Right renal pelvis (tissue), 4 donors: ENCODE results near the gene PFKL. TPM values are rescaled to one million over a fixed set of nuclear protein-coding genes. Genes with fewer than 3 reads are reported as not detected.
"Not testable (repeated sequence)": the region's sequence is repeated elsewhere in the genome, so short reads cannot be mapped to it uniquely, and the experiment has no call there.

Experiments used
- DNase-seq, 4 donors: peaks; one replicate each; pipeline ENCODE4 v3.0.0-alpha.2; 2013; ENCODE audit warnings: low read depth in 4 of 4, low spot score in 3 of 4, missing footprints in 1 of 4
- polyA plus RNA-seq, 4 donors: library from polyadenylated mRNA; unstranded; fragments of 120-200 nt; gene quantifications; one replicate each; pipeline ENCODE4 v1.2.1, GENCODE V29; 2013; ENCODE audit not compliant: insufficient read length in 4 of 4

The PFKL gene
- polyA plus RNA-seq, 4 donors = 119 to 187 (median 126) TPM

DNA sequence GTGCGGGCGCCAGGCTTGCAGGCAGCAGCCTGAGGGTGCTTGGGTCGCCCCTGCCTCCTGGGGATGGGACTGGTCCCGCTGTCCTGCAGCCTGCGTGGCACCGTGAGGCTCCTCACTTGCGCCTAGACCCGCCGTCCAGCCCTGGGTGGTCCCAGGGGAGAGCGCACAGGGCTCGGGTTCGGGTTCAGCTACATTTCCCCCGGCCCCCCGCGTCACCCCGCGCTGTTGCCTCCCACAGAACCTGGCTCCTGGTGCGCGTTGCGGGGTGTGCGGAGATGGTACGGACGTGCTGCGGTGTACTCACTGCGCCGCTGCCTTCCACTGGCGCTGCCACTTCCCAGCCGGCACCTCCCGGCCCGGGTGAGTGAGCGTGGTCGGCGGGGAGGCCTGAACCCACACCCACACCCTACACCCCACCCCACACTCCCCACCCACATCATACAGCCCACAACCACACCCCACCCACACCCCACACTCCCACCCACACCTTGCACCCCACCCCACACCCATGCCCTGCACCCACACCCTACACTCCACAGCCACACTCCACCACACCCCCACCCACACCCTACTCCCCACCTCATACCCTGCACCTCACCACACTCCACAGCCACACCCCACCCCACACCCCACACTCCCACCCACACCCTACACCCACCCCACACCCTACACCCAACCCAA, 6.2 kb upstream of the PFKL start:
- DNase-seq = no peak

DNA sequence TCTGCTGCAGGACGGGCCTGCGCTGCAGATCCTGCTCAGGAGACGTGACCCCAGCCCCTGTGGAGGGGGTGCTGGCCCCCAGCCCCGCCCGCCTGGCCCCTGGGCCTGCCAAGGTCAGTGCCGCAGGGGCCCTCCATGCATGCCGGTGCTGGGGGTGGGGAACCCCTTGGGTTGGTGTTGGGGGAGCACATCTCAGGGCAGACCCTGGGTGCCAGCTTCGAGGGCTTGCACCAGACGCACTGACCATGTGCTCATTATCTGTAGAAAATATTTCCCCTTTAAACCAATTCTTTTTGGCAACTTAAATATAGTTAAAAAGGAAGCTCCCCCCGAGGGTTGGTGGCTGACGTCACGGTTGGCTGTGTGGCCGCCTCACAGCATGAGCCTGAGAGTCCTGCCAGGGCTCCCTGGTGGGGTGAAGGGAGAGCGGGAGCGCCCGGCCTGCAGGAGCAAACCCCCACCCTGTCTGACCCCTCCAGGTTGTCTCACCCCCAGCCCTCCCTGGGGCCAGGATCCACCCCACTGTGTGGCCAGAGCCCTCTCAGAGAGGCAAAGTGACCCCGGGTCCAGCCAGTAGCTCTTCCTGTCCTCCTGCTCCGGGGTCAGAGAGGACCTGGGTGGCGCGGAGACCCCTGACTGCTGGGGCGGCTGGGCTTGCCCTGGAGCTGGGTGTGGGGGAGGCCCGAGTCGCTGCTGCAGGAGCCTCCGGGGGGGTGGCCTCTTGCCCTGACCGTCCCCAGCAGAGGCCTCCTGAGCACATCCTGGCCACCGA, 5.3 kb upstream of the PFKL start:
- no peak for DNase-seq

DNA sequence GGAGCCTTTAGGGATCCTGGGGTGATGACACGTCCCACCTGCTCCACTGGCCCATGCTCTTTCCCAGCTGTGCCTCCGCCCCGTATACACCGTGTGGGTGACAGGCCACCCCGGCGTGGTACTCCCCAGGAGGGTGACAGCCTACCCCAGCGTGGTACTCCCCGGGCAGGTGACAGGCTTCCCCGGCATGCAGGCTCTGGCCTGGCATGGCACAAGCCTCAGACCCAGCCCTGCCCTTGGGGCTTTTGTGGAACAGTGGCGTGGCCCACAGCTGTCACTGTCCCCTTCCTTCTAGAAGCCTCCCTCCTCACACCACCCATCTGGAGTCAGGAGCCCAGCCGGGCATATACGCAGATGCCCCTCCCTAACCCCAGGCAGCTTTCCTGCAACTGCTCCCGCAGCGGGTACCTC, 4.7 kb upstream of the PFKL start:
- DNase-seq = no peak

DNA sequence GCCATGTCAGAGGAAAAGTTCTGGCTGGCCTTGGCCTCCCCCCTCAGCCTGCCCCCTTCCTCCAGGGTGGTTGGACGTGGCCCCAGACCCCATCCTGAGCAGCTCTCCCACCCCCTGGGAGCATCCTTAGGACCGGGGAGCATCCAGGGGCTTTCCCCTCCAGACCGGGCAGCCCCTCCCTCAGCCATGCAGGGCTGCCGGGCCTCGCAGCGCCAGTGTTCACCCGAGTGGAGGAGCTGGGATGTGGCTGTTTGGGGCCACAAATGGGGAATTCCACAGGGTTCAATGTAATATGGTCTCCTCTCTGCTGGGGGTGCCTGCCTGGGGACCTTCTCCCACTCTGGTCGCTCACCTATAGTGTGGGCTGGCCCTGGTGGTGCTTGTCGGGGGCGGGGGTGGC, 4.2 kb upstream of the PFKL start:
- no peak for DNase-seq

DNA sequence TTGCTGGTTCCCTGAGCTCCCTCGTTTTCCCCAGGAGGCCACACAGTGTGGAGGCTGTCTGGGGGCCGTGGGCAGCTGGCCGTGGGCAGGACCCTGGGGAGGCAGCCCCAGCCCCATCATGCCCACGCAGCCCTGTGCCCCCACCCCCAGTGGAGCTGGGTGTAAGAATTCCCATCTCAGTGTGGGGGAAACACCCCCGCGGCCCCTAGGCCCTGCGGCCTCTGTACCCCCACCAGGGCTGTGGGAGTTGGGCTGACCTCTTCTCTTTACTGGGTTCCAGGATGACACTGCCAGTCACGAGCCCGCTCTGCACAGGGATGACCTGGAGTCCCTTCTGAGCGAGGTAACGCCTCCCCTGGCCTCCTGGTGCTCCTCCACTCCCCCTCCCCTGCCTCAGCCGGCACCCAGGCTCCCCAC, 3.7 kb upstream of the PFKL start:
- DNase-seq = no peak

DNA sequence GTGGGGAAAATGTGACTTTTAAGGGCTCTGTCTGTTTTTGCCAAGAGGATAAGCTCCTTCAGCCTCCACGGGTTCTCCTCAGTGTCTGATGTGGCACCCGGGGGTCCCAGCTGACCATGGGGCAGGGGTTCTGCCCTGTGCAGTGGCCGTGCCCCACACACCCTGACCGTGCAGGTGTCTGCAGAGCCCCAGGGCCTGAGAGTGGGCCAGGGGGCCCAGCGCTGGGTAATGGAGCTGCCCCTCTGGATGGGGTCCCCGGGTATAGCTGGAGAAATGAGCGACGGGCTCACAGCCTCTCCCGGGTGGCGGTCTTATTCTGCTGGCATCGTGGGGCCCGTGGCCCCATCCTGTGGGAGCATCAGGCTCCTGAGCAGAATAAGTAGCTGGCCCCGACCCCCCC, 2.9 kb upstream of the PFKL start:
- no peak for DNase-seq

DNA sequence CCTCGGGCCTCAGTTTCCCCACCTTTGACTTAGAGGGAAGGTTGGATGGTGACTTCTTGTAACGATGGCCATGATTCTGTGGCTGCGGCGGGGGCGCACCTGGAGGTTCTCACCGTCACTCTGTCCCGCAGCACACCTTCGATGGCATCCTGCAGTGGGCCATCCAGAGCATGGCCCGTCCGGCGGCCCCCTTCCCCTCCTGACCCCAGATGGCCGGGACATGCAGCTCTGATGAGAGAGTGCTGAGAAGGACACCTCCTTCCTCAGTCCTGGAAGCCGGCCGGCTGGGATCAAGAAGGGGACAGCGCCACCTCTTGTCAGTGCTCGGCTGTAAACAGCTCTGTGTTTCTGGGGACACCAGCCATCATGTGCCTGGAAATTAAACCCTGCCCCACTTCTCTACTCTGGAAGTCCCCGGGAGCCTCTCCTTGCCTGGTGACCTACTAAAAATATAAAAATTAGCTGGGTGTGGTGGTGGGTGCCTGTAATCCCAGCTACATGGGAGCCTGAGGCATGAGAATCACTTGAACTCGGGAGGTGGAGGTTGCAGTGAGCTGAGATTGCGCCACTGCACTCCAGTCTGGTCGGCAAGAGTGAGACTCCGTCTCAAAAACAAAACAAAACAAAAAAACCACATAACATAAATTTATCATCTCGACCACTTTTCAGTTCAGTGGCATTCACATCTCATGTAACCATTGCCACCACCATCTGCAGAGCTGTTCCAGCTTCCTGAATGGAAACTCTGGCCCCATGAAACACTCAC, 2.1 kb upstream of the PFKL start:
- DNase-seq = peak in 3 of 4 donors; percentile 68 to 74 (median 69)

DNA sequence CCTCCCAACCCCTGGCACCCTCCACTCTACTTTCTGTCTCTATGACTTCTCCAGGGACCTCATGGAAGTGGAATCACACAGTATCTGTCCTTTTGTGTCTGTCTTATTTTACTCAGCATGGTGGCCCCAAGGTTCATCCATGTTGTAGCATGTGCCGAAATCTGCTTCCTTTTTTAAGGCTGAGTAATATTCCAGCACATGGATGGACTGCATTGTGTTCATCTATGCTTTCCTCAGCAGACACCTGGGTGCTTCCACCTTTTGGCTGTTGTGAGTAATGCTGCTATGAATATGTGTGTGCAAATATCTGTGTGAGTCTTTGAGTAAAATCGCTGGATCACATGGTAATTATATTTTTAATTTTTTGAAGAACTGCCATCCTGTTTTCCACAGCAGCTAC, 1.6 kb upstream of the PFKL start:
- DNase-seq = no peak

DNA sequence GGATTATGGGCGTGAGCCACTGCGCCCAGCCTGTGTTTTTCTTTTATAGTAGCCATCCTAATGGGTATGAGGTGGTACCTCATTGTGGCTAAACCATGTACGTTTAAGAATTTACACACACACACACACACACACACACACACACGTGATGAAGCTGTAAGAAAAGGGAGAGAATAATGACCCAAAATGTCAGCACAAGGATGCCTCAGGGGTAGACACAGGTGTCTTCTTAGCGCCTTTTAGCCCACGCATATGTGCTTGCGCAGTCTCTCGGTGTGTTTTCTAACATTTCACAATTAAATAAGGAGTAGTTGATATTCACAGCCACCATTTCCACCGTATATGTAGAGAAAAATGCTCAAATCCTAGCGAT, 782 bp upstream of the PFKL start:
- DNase-seq = no peak

DNA sequence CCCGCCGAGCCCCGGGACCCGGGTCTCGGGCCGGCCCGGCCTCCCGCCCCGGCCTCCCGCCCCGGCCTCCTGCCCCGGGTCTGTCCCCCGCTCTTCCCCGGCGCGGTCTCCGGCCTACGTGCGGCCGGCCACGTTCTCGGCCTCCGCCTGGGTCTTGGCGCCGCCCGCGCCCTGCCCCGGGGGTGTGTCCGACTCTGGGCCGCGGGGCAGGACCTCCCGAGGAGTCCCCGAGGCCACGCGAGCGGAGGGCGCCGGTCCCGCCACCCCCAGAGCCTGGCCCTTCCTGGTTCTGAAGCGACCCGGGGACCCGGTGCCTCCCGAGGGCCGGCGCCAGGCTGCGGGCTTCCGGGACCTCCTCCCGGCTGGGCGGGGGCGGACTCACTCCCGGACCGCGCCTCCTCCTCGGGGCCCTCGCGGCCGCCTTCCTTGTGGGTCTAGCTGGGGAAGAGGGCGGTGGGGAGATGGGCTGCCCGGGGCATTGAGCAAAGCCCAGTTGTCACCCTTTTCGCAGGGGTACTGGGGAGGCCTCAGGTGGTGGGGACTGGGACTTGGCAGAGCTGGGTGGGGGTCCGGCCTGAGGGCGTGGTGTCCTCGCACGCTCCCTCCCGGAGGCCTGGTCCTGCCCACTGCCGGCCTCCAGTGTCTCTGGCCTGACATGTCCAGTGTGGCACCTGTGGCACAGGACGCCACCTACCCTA, 558 bp downstream of the PFKL start:
- no peak for DNase-seq

DNA sequence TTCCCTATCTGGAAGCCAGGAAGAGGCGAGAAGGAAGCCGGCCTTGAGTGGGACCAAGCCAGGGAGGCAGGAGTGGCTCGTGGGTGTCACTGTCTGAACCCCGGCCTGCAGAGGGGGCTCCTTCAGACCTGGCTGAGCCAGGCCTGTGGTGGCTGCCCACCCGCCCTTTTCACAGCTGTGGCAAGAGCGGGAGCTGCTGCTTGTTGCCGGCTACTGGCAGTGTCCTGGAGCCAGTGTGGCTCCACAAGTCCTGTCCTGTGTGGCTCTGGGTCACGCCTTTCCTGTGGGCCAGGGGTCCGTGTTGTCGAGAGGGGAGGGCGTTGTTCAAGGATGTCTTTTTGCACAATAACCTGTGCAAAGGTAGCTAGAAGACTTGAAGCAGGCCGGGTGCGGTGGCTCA, 1.3 kb downstream of the PFKL start:
- DNase-seq = no peak

DNA sequence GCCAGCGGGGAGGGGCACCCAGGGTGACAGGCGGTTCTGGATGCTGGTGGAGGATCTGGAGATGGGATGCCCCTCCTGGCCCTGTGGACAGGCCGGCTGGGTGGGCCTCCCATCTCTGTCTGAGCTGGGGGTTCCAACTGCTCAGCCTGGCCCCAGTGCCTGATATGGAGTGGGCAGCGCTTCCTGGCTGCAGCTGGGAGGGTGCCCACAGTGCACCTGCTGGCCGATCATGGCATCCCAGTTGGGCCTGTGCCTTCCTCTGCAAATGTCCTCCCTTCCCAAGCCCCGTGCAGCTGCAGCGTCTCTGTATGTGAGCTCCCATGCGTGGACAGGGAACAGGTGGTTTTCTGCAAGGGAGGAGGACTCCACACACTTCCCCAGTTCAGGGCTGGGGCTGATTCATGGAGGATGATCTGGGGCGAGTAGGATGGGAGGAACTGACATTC, 2.1 kb downstream of the PFKL start:
- no peak for DNase-seq

DNA sequence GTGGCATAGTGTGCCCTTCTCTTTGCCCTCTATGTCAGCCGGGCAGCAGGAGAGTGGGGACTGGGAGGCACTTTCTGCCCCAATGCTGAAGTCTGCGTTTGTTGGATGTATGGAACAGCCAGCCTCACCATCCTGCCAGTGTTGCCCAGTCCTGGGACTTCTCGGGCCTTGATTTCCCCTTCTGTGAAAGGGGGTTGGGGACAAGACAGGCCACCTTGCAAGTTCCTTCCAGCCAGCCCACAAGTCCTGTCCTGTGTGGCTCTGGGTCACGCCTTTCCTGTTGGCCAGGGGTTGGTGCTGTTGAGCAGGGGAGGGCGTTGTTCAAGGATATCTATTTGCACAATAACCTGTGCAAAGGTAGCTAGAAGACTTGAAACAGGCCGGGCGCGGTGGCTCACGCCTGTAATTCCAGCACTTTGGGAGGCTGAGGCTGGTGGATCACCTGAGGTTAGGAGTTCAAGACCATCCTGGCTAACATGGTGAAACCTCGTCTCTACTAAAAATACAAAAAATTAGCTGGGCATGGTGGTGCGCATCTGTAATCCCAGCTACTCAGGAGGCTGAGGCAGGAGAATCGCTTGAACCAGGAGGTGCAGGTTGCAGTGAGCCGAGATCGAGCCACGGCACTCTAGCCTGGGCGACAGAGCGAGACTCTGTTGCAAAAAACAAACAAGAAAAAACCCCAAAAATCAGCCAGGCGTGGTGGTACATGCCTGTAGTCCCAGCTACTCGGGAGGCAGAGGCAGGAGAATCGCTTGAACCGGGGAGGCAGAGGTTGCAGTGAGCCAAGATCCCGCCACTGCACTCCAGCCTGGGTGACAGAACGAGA, 2.9 kb downstream of the PFKL start:
- DNase-seq = not testable (repeated sequence)

DNA sequence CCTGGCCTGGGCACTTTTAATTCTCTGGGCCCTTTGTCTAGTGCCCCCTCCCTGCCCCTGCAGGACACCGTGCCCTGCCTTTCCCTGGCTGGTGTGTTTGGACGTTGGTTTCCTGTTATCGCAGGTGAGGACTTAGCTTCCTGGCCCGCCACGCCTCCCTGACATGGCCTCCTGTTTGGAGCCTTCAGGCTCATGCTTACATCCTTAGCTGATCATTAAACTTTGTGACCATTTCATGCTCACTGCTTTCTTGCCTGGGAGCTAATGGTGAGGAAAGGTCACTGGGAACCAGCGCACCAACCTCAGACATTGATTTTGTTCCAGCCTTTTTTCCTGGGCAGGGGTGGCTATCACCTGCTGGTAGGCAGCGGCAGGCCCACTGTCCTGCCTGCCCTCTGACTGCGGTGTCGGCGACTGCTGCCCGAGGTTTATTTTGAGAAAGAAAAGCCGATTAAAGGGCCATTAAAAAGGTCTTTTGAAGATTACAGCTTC, 3.7 kb downstream of the PFKL start:
- DNase-seq = no peak

DNA sequence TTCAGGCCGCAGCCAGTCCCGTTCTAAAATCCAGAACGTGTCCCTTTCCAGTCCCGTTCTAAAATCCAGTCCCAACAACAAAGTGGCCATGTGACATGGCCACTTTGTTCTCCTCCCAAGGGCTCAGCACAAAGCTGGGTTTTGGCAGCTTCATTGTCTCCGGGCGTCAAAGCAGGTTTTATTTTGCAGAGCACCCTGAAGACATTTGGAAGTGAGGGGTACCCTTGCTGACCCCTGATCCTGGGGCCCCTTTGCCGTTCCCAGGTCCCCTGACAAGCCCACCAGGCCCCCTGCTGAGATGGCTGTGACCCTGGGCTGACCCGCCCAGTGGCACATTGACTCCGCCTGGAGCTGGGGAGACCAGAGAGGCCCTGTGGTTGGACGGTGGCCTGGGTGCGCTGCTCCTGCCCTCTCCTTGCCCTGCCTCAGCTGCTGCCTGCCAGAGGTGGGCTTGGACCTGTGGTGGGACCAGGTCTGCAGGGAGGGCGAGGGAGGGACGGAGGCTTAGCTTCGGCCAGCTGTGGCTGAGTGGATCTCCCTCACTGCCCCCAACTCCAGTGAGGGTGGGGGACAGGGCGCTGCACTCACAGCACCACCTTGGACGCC, 4.3 kb downstream of the PFKL start:
- no peak for DNase-seq

DNA sequence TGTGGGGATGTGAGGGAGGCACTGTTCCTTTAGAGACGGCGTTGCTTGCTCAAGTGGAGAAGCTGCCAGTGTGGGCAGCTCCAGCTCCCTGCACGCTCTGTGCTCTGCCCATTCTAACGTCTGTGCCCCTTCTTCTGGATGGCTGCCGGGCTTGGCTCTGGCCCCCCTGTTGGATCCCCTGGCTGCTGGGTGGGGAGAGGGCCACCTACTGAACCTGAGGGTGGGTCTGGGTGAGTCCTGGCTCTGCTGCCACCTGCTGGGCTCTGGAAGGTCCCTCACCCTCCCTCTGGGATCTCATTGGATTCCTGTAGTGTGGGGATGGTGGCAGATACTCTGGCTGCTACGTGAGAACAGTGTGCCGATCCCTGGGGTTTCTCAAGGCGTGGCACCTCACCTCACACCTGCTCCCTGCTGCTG, 5.0 kb downstream of the PFKL start:
- DNase-seq = peak in 3 of 4 donors; percentile 51 to 61 (median 55)

DNA sequence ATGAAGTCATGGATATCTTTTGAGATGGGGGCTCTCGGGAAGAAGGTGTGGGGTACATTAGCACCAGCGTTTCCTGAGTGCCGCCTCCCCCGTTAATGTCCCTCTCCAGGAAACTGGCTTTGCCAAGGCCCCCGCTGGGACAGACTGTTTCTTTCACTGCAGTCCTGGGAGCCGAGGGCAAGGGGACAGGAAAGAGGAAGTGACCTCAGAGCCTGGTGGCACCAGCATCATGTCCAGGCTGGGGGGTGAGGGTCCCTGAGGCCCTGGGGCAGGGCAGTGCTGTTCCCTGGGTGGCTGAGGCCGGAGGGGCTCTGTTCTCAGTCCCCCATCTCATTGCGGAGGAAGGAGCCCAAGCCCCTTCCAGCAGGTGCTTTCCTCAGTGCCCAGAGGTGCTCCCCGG, 5.8 kb downstream of the PFKL start:
- no peak for DNase-seq

DNA sequence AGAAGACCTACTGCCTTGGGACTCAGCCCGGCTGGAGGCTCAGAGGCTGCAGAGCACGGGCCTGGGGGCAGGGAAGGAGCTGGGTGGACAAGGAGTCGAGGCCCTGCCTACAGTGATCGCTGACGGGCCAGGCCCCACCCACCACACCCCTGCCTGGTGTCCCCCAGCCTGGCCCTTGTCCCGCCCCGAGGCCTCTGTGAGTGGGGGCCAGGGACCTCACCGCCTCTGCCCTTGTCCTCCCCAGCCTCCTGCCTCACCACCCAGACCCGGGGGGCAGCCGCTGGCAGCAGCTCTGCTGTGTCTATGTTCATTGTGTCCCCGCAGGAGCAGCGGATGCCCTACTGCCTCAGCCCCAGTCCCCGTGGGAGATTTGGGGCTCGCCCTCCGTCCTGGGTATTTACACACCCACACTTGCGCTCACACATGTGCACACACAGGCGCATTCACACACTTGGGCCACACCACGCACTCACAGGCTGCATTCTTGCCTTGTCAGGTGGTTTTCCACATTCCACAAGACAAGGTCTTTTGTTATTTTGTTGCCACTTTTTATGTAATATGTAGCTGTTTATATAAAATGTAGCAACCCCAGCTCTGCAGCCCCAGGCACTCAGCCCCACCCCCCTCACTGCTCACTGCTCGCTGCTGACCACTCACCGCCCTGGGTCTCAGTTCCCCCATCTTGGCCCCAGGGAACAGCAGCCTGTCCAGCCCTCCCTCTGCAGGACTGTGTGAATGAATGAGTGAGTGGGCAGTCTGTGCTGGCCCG, 7.3 kb downstream of the PFKL start:
- DNase-seq = no peak
